Renal cortical epithelial cell (primary cell): ENCODE data around the gene TBC1D8. TPM values are rescaled to one million over a fixed set of nuclear protein-coding genes. Genes with fewer than 3 reads are reported as not detected.

Experiments
- DNase-seq: peaks from one replicate; pipeline ENCODE4 v3.0.0-alpha.2; 2011; ENCODE audit warnings: low read depth
- total RNA-seq: library from RNA; depleted of rRNA; stranded (reverse); fragments of >200 nt; gene quantifications from 2 replicates; pipeline ENCODE4 v1.2.3, GENCODE V29; 2014

TBC1D8 gene
- total RNA-seq, 1 donor from 2014 or later = 22.8 TPM

GRCh38 chr2:100977511-100977910 lies 173.7 kb downstream of the TBC1D8 start:
- DNase-seq = no peak

- peak; percentile 47 for DNase-seq
These were observed 174.4 kb downstream of the TBC1D8 start for GRCh38 chr2:100976645-100977391.

- DNase-seq = no peak
These were observed 175.1 kb downstream of the TBC1D8 start for GRCh38 chr2:100976061-100976460.

GRCh38 chr2:100975521-100975785 lies 175.7 kb downstream of the TBC1D8 start:
- no peak for DNase-seq

GRCh38 chr2:100974712-100975520 lies 176.3 kb downstream of the TBC1D8 start:
- no peak for DNase-seq

- DNase-seq = no peak
These were observed 178.7 kb downstream of the TBC1D8 start for GRCh38 chr2:100972452-100972851.

GRCh38 chr2:100971221-100971620 lies 180.0 kb downstream of the TBC1D8 start:
- no peak for DNase-seq

- no peak for DNase-seq
These were observed 181.2 kb downstream of the TBC1D8 start for GRCh38 chr2:100969998-100970397.

GRCh38 chr2:100968146-100969145 lies 182.7 kb downstream of the TBC1D8 start:
- DNase-seq = no peak

- no peak for DNase-seq
These were observed 183.5 kb downstream of the TBC1D8 start for GRCh38 chr2:100967716-100968115.

- no peak for DNase-seq
These were observed 185.6 kb downstream of the TBC1D8 start for GRCh38 chr2:100965596-100965995.

GRCh38 chr2:100964681-100965169 lies 186.5 kb downstream of the TBC1D8 start:
- DNase-seq = no peak

- no peak for DNase-seq
These were observed 187.0 kb downstream of the TBC1D8 start for GRCh38 chr2:100964222-100964621.

GRCh38 chr2:100963026-100963375 lies 188.2 kb downstream of the TBC1D8 start:
- DNase-seq = no peak

GRCh38 chr2:100962366-100963025 lies 188.7 kb downstream of the TBC1D8 start:
- no peak for DNase-seq

- DNase-seq = no peak
These were observed 190.5 kb downstream of the TBC1D8 start for GRCh38 chr2:100960688-100961087.

- peak; percentile 40 for DNase-seq
These were observed 191.8 kb downstream of the TBC1D8 start for GRCh38 chr2:100959225-100959880.

GRCh38 chr2:100957996-100958653 lies 193.1 kb downstream of the TBC1D8 start:
- DNase-seq = peak; percentile 38
